ENCODE data around the gene CRIM1. TPM values are rescaled to one million over a fixed set of nuclear protein-coding genes. Genes with fewer than 3 reads are reported as not detected.

CRIM1 gene
- total and polyA plus RNA-seq, 7 donors, result 10.2 to 68.1 (median 53.1) TPM

GRCh38 chr2:36484454-36484853, 128.9 kb downstream of the CRIM1 start:
- WGBS, 3 donors, result 42 to 61% (median 57%) methylated on average over 4 of the region's 4 CpGs
- TF ChIP-seq CTCF (IDR thresholded peaks at IDR 0.05), result no peak
- H3K36me3 ChIP-seq (ENCODE audit: insufficient read depth in 1 of 2, low read depth in 1 of 2), result peaks cover 0 to 43% of the 10 kb centered on the region in 2 donors
- H3K4me3 ChIP-seq, result no peak overlapping the region
- ATAC-seq (peak in 2 of 4 donors; percentile 20 to 37), DNase-seq (no peak)
- H3K27me3 ChIP-seq (ENCODE audit: insufficient read depth in 3 of 3, low read length in 2 of 3), result no peaks in the 10 kb centered on the region
- H3K27ac ChIP-seq, result peak overlapping the region; percentile 58
- H3K9me3 ChIP-seq, result no peaks in the 10 kb centered on the region
- intact Hi-C loops (cut with DNase I), result no loop called here
- peaks cover 75% of the 10 kb centered on the region for H3K4me1 ChIP-seq

DNA sequence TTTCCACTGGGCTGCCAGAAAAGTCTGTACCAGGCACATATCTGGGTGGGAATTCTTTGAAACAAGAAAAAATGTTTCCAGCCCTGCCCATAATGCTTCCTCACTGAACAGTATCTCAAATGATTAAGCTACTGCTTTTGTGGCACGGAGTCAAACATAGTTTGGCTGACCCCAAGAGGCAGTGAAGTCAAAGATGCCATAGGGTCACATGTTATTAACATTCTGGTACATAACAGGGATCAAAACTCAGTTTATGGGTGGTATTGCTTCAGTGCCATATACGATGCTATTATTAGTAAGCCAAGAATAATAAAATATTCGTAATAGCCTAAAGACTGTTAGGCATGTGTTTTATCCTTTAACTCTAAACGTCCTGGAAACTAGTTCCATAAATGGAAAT, 129.9 kb downstream of the CRIM1 start:
- H3K9me3 ChIP-seq, result no peaks in the 10 kb centered on the region
- peak overlapping the region; percentile 58 for H3K27ac ChIP-seq
- no peaks in the 10 kb centered on the region for H3K27me3 ChIP-seq (ENCODE audit: insufficient read depth in 3 of 3, low read length in 2 of 3)
- 12 to 17% (median 14%) methylated on average over 4 of the region's 4 CpGs for WGBS, 3 donors
- intact Hi-C loops (cut with DNase I), result no loop called here
- peak in 3 of 4 donors; percentile 25 to 44 (median 41) for ATAC-seq
- H3K4me1 ChIP-seq, result peaks cover 75% of the 10 kb centered on the region
- DNase-seq, result no peak
- peaks cover 0 to 32% of the 10 kb centered on the region in 2 donors for H3K36me3 ChIP-seq (ENCODE audit: insufficient read depth in 1 of 2, low read depth in 1 of 2)
- no peak overlapping the region for H3K4me3 ChIP-seq
- no peak for TF ChIP-seq CTCF (IDR thresholded peaks at IDR 0.05)

- no peak for ATAC-seq
- H3K9me3 ChIP-seq, result no peaks in the 10 kb centered on the region
- TF ChIP-seq CTCF (IDR thresholded peaks at IDR 0.05), result no peak
- peaks cover 0 to 22% of the 10 kb centered on the region in 2 donors for H3K36me3 ChIP-seq (ENCODE audit: insufficient read depth in 1 of 2, low read depth in 1 of 2)
- DNase-seq, result no peak
- 40 to 67% (median 48%) methylated on average over 1 of the region's 1 CpG for WGBS, 3 donors
- H3K27me3 ChIP-seq (ENCODE audit: insufficient read depth in 3 of 3, low read length in 2 of 3), result no peaks in the 10 kb centered on the region
- intact Hi-C loops (cut with DNase I), result no loop called here
- H3K27ac ChIP-seq, result peak overlapping the region; percentile 58
- peaks cover 81% of the 10 kb centered on the region for H3K4me1 ChIP-seq
- no peak overlapping the region for H3K4me3 ChIP-seq
Observed at GRCh38 chr2:36486521-36487044, 131.0 kb downstream of the CRIM1 start.

- ATAC-seq, result no peak
- DNase-seq, result no peak
- Histone ChIP-seq H3K27ac (peak overlapping the region; percentile 20), H3K9me3 (no peaks in the 10 kb centered on the region), H3K4me3 (no peak overlapping the region), H3K27me3 (ENCODE audit: insufficient read depth in 3 of 3, low read length in 2 of 3) (no peaks in the 10 kb centered on the region), H3K4me1 (peaks cover 79% of the 10 kb centered on the region), H3K36me3 (ENCODE audit: insufficient read depth in 1 of 2, low read depth in 1 of 2) (peaks cover 0 to 17% of the 10 kb centered on the region in 2 donors)
- intact Hi-C loops (cut with DNase I), result no loop called here
- no peak for TF ChIP-seq CTCF (IDR thresholded peaks at IDR 0.05)
- 82 to 93% (median 85%) methylated on average over 4 of the region's 4 CpGs for WGBS, 3 donors
Observed at GRCh38 chr2:36487947-36488346, 132.4 kb downstream of the CRIM1 start.

GRCh38 chr2:36489281-36489680, 133.7 kb downstream of the CRIM1 start:
- Histone ChIP-seq H3K27ac (no peak overlapping the region), H3K36me3 (ENCODE audit: insufficient read depth in 1 of 2, low read depth in 1 of 2) (peaks cover 0 to 4% of the 10 kb centered on the region in 2 donors), H3K4me3 (no peak overlapping the region), H3K9me3 (no peaks in the 10 kb centered on the region), H3K27me3 (ENCODE audit: insufficient read depth in 3 of 3, low read length in 2 of 3) (no peaks in the 10 kb centered on the region), H3K4me1 (peaks cover 68% of the 10 kb centered on the region)
- WGBS, 3 donors, result 79 to 87% (median 84%) methylated on average over 5 of the region's 5 CpGs
- intact Hi-C loops (cut with DNase I), result no loop called here
- ATAC-seq (no peak), DNase-seq (no peak)
- TF ChIP-seq CTCF (IDR thresholded peaks at IDR 0.05), result no peak
